Endothelial cell of umbilical vein (primary cell): ENCODE measurements around the gene HACD3. TPM values are rescaled to one million over a fixed set of nuclear protein-coding genes. Genes with fewer than 3 reads are reported as not detected.

ENCODE experiments used
- BruUV-seq: library from RNA; stranded (reverse); fragments of 400-500 nt; replicated peaks from 2 replicates; lab custom pipeline; 2021; lab: Mats Ljungman, UMichigan
- CTCF ChIA-PET: fragments of 300-600, 350-600 bp; sonication (Branson Sonifier 250); formaldehyde crosslinking; loops from one replicate; lab custom pipeline; 2021; ENCODE audit warnings: antibody characterized with exemption, inconsistent platforms; lab: Charles Lee
- POLR2A ChIA-PET: fragments of 300-600, 350-600 bp; sonication (Branson Sonifier 250); formaldehyde crosslinking; loops from one replicate; lab custom pipeline; 2021; ENCODE audit warnings: antibody characterized with exemption, inconsistent platforms; lab: Charles Lee
- DNase-seq: peaks from one replicate; pipeline ENCODE4 v3.0.0-alpha.2; 2011; ENCODE audit warnings: low read depth, low spot score
- FAIRE-seq: peaks from 2 replicates; lab custom pipeline; 2011; peaks lifted over from hg19 to GRCh38; lab: Jason Lieb, UNC
- H2AFZ ChIP-seq: 2 replicates; pipeline ENCODE4 v1.6.0; 2012; ENCODE audit warnings: low read depth, low read length, control low read depth, inconsistent platforms
- H3K27ac ChIP-seq: 2 replicates; pipeline ENCODE4 v1.5.1; 2011; ENCODE audit warnings: low read depth, mild to moderate bottlenecking, control low read depth, low read length, moderate library complexity; ENCODE audit not compliant: insufficient read depth
- H3K27me3 ChIP-seq, 2 experiments: 2 replicates each; pipeline versions ENCODE4 v1.6.0 to v1.6.1; 2011; ENCODE audit warnings: low read length in 2 of 2, mixed read lengths in 1 of 2; ENCODE audit not compliant: control insufficient read depth in 2 of 2, insufficient read depth in 2 of 2
- H3K36me3 ChIP-seq, 2 experiments: 2 replicates in 1 of 2; 3 replicates in 1 of 2; pipeline ENCODE4 v1.5.1; 2011; ENCODE audit warnings: low read length in 2 of 2, mild to moderate bottlenecking in 1 of 2, moderate library complexity in 1 of 2; ENCODE audit not compliant: control insufficient read depth in 2 of 2, insufficient read depth in 2 of 2; ENCODE audit errors: extremely low read depth in 1 of 2
- H3K4me1 ChIP-seq: 3 replicates; pipeline ENCODE4 v1.5.1; 2011; ENCODE audit warnings: mild to moderate bottlenecking, low read length; ENCODE audit not compliant: control insufficient read depth, insufficient read depth; ENCODE audit errors: extremely low read depth
- H3K4me2 ChIP-seq: 2 replicates; pipeline ENCODE4 v1.6.1; 2011; ENCODE audit warnings: low read length, control low read depth, mixed read lengths; ENCODE audit not compliant: insufficient read depth
- H3K4me3 ChIP-seq, 3 experiments: fragments of 200-600 bp in 1 of 3; sonication (generic), shearing (Covaris generic) in 1 of 3; replicated peaks in 1 of 3; 2 replicates each; pipeline ENCODE4 v1.5.1; 2011 to 2016; ENCODE audit warnings: control low read depth in 3 of 3, low read length in 3 of 3, mild to moderate bottlenecking in 2 of 3, inconsistent platforms in 1 of 3, low read depth in 1 of 3, moderate library complexity in 1 of 3; ENCODE audit not compliant: insufficient read depth in 1 of 3
- H3K79me2 ChIP-seq: 2 replicates; pipeline ENCODE4 v1.6.0; 2012; ENCODE audit warnings: low read length, inconsistent platforms; ENCODE audit not compliant: control insufficient read depth, insufficient read depth
- H3K9ac ChIP-seq: replicated peaks from 2 replicates; pipeline ENCODE3; 2011; ENCODE audit warnings: low read length, control low read depth; ENCODE audit not compliant: insufficient read depth; ENCODE audit errors: extremely low read depth
- H3K9me1 ChIP-seq: replicated peaks from 3 replicates; pipeline ENCODE4 v1.6.0; 2011; ENCODE audit warnings: mild to moderate bottlenecking, low read length; ENCODE audit not compliant: control insufficient read depth, insufficient read depth; ENCODE audit errors: extremely low read depth
- H3K9me3 ChIP-seq: replicated peaks from 2 replicates; pipeline ENCODE4 v1.5.1; 2012; ENCODE audit warnings: low read length, inconsistent platforms; ENCODE audit not compliant: control insufficient read depth, insufficient read depth
- H4K20me1 ChIP-seq: replicated peaks from 2 replicates; pipeline ENCODE3; 2011; ENCODE audit warnings: mild to moderate bottlenecking, low read length; ENCODE audit not compliant: control insufficient read depth, insufficient read depth; ENCODE audit errors: extremely low read depth
- FOS ChIP-seq: IDR thresholded peaks from 2 replicates; pipeline ENCODE4 v1.6.1; 2011; ENCODE audit warnings: mild to moderate bottlenecking, low read length, moderate library complexity, borderline replicate concordance; ENCODE audit not compliant: insufficient read depth
- GATA2 ChIP-seq: IDR thresholded peaks from 2 replicates; pipeline ENCODE4 v1.7.0; 2011; ENCODE audit warnings: low read depth, mild to moderate bottlenecking, moderate library complexity, mixed read lengths, low read length; ENCODE audit not compliant: insufficient read length, insufficient read depth
- MYC ChIP-seq: IDR thresholded peaks from one replicate; pipeline ENCODE4 v1.6.1; 2011; ENCODE audit warnings: mild to moderate bottlenecking, low read depth, low read length
- dilution Hi-C: fragments of 300-500 bp; cut with MboI; formaldehyde crosslinking; loops from one replicate; pipeline ENCODE4 v1.15.0; 2019; ENCODE audit warnings: low sequenced_read_pairs; ENCODE audit not compliant: extremely low pct_ligation_motif_present
- intact Hi-C: fragments of 100-400 bp; cut with micrococcal nuclease; formaldehyde crosslinking; loops from one replicate; pipeline ENCODE4 v1.10.0; 2022
- polyA plus RNA-seq, 4 experiments: library from polyadenylated mRNA; depleted of rRNA in 3 of 4; stranded (reverse) in 3 of 4; unstranded in 1 of 4; fragments of >200 nt; gene quantifications; 2 replicates each; pipeline versions ENCODE4 v1.2.1 to v1.2.3, GENCODE V29; 2011 to 2012; ENCODE audit warnings: missing spikeins in 1 of 4
- total RNA-seq: library from RNA; stranded (reverse); gene quantifications from 2 replicates; pipeline ENCODE4 v1.2.3, GENCODE V29; 2021

The HACD3 gene
- total and polyA plus RNA-seq, 2 donors (not counting 3 experiments of a cell fraction or from before 2014, with no cell fraction given): 47.4 to 61.1 TPM

DNA sequence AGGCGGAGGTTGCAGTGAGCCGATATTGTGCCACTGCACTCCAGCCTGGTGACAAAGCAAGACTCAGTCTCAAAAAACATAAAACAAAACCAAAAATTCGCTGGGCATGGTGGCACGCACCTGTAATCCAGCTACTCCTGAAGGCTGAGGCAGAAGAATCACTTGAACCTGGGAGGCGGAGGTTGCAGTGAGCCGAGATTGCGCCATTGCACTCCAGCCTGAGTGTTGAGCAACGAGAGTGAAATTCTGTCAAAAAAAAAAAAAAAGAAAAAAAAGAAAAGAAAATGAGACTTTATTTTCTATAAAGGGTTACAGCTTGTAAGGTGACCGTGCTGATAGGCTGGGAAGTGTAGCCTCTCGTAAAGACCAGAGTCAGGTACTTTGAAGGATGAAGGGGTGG lies 6.0 kb upstream of the HACD3 start:
- no TSS peak for BruUV-seq
- FAIRE-seq (no peak), DNase-seq (no peak)
- H3K27me3 ChIP-seq: no peaks in the 10 kb centered on the region
- no peaks in the 10 kb centered on the region for H4K20me1 ChIP-seq
- H3K9me1 ChIP-seq: no peaks in the 10 kb centered on the region
- no peaks in the 10 kb centered on the region for H3K79me2 ChIP-seq
- intact Hi-C loops (no loop called here), dilution Hi-C loops (no loop called here)
- no peak overlapping the region for H3K4me2 ChIP-seq
- TF ChIP-seq MYC: no peak
- no peak overlapping the region for H3K4me3 ChIP-seq
- H3K4me1 ChIP-seq: peaks cover 10% of the 10 kb centered on the region
- no peak overlapping the region for H3K27ac ChIP-seq
- H3K9ac ChIP-seq: no peak overlapping the region
- H3K9me3 ChIP-seq: no peaks in the 10 kb centered on the region
- no peaks in the 10 kb centered on the region for H3K36me3 ChIP-seq
- ChIA-PET CTCF (no interaction called here), POLR2A (no interaction called here)
- no peak overlapping the region for H2AFZ ChIP-seq

DNA sequence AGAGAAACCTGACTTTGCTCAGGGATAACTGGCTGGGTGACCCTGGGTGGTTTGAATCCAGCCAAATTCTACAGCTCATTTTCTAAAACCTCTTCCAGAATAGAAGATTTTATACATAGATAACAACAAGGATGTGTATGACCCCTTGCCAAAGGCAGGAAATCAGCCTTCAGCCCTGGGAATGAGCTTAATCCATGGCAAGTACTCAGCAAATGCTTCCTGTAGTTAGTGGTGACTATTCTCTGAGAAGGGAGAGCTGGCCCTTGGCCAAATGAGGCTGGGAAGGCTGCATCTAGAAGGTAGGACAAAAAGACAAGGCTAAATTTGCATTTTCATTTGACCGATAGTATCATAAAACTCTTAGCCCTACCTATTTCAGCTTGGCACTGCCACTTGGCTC lies 4.6 kb upstream of the HACD3 start:
- H3K4me1 ChIP-seq: peaks cover 15% of the 10 kb centered on the region
- CTCF ChIA-PET: interaction anchor here (0.6 to 1.5 kb wide), 7 partner anchors 9 to 408 kb away, joined by 3 to 9 read pairs (median 3); partner anchors contain the start of gene INTS14
- no peak overlapping the region for H3K4me3 ChIP-seq
- peak; percentile 59 for DNase-seq
- dilution Hi-C loops (no loop called here), intact Hi-C loops (no loop called here)
- TF ChIP-seq GATA2: peak; percentile 93
- no peak for TF ChIP-seq FOS
- no TSS peak for BruUV-seq
- no peaks in the 10 kb centered on the region for H3K36me3 ChIP-seq
- no peaks in the 10 kb centered on the region for H3K9me3 ChIP-seq
- H3K27me3 ChIP-seq: no peaks in the 10 kb centered on the region
- no peaks in the 10 kb centered on the region for H4K20me1 ChIP-seq
- peak overlapping the region; percentile 34 for H3K4me2 ChIP-seq
- H3K79me2 ChIP-seq: peaks cover 3% of the 10 kb centered on the region
- no peaks in the 10 kb centered on the region for H3K9me1 ChIP-seq
- H2AFZ ChIP-seq: no peak overlapping the region
- FAIRE-seq: peak; percentile 97
- no peak overlapping the region for H3K9ac ChIP-seq
- H3K27ac ChIP-seq: no peak overlapping the region
- POLR2A ChIA-PET: interaction anchor here (0.7 to 1.5 kb wide), 2 partner anchors 9 to 42 kb away, joined by 3 to 11 read pairs; no protein-coding TSS in a partner anchor
